Activated CD8-positive, alpha-beta memory T cell treated with anti-CD3 and anti-CD28 coated beads, Interleukin-2, amount 50 U/mL, for 48 hours (primary cell): Measurements from ENCODE around the gene RAD51B.
A peak's percentile ranks its signal among the peaks of the same experiment; 100 is the strongest.

Source experiments
- DNase-seq: peaks from one replicate; pipeline ENCODE4 v3.0.0-alpha.2; 2020

RAD51B gene

DNA sequence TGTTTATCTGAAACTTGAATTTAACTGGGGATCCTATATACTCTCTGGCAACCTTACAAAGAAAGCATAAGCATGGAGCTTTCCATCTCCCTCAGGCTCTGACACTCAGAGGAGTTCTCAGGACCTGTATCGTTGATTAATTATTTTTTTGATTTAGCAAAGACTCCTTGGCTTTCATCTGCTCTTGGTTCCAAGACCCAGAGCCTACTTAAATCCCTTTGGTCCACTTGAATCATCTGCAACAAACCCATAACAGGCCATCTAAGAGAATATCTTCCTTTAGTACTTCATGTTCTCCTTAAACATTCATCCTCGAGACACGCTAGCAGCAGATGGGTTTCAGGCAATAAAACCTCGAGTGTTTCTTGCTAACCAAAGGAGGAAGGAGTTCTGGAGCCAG lies 887.9 kb downstream of the RAD51B start:
- no peak for DNase-seq

GRCh38 chr14:68708343-68708742 lies 888.8 kb downstream of the RAD51B start:
- peak; percentile 30 for DNase-seq

- DNase-seq = peak; percentile 17
These were observed 889.4 kb downstream of the RAD51B start for GRCh38 chr14:68709007-68709406.

- no peak for DNase-seq
These were observed 891.2 kb downstream of the RAD51B start for GRCh38 chr14:68710776-68711175.

- peak; percentile 48 for DNase-seq
These were observed 892.2 kb downstream of the RAD51B start for GRCh38 chr14:68711561-68712309.

GRCh38 chr14:68712703-68713370 lies 893.3 kb downstream of the RAD51B start:
- peak; percentile 44 for DNase-seq

DNA sequence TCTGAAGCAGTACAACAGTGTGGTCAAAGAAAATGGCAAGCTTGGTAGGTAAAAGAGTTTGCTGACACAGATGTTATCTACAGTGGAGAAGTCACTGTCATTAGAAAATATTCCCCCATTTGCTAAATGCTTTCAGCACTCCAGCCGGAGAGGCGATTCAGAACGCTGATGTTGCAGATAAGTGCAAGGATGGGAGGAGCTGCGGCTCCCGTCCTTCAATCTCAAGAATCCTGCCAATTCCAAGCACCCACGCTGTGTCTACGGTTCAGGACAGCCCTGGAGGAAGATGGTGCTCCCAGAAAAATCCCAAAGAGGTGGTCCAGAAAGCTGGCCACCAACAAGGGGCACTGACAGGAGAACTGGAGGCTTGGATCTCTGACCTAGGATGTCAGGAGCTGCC lies 894.2 kb downstream of the RAD51B start:
- no peak for DNase-seq

DNA sequence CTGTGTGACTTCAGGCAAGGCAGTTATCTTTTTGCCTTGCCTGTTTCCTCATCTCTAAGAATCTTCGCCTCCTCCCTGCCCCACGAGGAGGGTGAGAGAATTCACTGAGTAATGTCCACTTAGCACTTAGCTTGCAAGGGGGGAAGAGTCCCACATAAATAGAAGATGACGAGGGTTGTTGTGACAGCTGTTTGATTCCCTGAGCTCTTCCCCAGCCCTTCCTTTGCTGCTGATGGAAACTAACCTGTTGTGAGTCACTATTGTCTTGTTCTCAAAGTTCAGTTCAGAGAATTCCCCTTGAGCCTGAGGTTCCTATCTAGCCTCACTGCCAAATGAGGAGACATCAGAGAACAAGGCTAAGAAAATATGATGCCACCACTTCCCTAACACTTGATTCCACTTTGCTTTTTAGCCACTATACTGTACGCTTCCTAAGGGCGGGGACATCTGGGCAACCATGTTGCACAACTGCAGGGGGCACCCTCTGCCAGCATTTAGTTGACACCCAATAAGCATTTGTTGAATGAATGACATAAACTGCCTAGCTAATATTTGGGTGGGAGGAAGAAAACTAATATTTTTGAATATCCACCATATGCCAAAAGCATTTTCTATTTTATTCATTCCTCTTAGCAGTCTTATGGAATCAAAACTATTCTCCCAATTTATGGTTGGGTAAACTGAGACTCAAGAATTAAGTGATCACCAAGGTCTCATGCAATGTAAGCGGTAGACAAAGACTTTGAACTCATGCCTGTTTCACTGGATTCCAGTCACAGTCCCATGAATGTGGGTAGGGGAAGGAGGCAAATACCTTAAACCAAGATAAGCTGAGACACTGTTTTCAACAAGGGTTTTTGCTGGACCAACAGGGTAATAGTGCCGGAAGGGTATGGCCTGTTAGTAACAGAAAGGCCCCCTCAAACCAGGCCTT lies 895.7 kb downstream of the RAD51B start:
- no peak for DNase-seq

GRCh38 chr14:68716698-68717097 lies 897.1 kb downstream of the RAD51B start:
- DNase-seq = no peak

DNA sequence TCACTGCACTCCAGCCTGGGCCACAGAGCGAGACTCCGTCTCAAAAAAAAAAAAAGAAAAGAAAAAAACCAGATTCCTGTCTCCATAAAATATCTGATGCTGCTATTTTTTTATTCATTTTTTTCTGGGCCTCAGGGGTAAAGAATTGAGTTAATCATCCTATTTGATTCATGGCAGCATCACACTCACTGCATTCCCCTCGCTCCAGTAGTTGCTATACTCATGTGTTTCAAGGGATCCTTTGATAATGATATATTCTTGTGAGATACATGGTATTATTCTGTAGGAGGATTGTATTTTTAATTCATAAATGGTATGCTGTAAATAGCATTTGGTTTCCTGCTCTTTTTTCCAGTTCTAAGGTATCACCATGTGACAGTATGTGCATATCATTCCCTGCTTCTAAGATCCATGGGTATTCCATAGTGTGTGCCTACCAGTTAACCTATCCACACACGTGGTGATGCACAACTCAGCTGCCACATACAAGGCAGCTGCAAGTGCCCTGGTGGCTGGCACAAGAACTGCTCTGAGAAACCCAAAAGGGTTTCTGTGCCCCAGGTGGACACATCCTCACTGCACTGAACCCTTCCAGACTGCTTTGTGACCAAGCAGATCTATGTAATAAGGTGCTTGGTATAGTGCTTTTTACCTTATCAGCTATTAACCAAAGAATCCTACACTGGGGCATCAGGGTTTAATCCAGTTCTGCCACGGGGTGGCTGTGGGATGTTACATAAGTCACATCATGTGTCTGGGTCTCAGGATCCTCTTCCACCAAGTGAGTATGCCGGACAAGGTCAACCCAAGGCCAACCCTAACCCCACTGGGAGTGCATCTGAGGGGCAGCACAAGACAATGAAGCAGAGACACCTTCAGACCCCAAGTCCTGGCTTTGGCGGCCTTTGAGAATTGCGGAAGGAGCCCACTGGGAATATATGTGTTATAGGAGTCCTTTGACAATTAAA lies 898.7 kb downstream of the RAD51B start:
- DNase-seq = no peak

DNA sequence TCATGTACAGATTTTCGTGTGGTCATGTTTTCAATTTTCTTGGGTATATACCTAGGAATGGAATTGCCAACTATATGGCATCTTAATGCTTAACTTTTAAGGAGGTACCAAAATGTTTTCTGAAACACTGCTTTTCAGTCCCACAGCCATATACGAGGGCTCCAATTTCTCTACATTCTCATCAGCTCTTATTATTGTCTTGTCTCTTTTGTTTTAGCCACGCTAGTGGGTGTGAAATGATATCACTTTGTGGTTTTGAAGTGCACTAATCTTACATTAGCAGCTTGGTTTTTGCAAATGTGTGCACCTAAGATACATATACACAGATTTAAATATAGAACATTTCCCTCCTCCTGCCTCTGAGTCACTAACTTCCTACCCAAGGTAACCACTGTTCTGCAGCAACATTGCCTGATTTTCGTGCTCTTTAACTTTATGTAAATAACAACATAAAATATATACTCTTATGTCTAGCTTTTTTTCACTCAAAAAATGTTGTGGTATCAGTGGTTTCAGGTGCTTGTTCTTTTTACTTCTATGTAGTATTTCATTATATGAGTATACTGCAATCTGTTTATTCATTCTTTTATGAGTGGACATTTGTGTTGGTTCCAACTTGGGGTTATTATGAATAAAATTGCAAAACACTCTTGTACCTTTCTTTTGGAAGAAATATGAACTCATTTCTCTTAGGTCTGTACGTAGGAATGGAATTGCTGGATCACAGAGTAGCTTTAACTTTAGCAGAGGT lies 900.2 kb downstream of the RAD51B start:
- DNase-seq = no peak

DNA sequence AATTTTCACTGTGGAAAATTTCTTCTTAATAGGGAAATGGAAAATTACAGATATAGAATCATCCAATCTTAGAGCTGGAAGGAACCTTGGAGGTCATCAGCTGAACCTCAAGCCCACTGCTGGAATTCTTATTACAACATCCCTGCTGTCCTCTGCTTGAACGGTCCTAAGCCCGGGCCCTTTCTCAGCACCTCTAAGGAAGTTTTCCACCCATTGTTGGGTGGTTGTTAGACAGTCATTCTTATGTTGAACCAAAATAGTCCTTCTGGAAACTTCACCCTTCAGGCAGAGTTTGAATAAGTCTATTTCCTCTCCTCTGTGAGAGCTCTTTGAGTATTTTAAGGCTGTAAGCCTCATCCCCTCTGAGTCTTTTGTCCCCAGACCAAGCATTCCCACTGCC lies 902.6 kb downstream of the RAD51B start:
- DNase-seq = no peak

DNA sequence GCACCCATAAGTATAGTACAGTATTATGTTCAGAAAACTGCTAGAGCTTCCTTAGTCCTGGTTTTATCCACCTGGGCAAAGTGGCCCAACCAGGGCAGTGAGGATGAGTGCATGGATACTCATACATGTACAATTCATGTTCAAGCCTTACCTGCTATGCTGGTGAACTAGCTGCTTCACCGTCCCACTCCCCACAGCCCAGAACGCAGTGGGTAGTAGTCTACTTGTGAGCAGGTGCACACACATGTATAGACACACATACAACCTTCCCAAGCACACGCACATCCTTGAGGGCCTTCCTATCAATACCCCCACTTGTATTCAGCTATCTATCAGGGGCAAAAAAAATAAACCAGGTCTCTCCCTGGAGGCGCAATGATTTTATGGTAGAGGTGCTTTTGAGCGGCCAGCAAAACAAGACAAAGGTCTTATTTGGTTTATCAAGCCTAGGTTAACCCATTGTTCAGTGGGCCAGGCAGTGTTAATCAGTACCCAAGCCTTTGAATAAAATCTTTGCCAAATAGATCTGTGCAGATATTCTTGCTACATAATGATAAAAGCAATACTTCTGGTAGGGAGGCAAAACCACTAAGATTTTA lies 903.5 kb downstream of the RAD51B start:
- DNase-seq = no peak

- DNase-seq = no peak
These were observed 904.3 kb downstream of the RAD51B start for GRCh38 chr14:68723808-68724268.

DNA sequence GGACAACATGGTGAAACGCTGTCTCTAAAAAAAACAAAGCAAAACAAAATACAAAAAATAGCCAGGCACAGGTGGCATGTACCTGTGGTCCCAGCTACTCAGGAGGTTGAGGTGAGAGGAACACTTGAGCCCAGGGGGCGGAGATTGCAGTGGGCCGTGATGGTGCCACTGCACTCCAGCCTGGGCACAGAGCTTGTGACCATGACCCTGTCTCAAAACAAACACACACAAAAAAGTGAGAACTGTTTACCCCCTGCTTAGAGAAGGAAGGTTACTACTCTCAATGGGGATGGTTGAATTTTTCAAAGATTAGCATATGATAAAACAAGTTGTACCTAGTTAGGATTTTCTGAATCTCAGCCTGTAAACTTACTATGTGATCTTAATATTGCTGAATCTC lies 905.3 kb downstream of the RAD51B start:
- DNase-seq = no peak

DNA sequence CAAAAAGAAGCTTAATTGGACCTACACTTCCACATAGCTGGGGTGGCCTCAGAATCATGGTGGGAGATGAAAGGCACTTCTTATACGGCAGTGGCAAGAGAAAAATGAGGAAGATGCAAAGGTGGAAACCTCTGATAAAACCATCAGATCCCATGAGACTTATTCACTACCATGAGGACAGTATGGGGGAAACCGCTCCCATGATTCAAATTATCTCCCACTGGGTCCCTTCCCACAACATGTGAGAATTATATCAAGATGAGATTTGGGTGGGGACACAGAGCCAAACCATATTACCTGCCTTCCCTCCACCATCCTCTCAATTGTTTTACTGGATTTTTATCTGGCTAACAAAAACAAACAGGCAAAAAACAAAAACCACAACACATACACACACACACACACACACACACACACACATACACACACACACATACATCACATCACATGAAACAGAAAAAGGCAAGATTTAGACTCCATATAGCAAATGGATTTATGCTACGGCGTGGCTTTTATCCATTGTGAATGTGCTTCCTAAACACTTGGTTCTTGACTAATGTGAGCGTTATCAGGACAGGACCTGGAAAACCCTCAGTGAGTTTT lies 906.6 kb downstream of the RAD51B start:
- DNase-seq = no peak

DNA sequence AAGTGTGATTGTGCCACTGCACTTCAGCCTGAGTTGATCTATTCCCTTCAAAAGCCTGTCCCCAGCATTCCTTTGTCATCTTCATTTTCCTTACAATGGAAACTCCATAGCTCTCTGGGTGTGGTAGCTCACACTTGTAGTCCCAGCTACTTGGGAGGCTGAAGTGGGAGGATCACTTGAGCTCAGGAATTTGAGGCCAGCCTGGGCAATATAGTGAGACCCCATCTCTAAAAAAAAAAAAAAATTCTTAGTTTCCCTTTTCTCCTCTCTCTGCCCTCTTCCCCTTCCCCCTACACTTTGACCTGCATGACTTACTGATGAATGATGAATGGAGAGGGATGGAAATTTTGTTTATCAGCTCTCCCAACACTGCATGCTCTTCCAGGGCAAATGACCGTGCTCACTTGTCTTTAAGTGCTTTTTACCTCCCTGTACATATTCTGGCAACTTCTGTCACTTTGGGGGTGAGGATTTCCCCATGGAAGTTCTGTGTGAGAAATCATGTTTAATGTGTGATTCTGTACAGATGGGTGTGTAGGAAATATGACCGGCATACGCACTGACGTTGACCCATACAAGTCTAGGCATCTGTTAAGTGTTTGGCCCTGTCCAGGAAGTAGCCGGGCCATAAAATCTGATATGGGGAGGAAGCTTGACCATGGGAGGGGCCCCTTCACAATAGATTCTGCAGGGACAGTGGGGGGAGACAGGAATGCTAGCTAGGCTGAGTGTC lies 907.9 kb downstream of the RAD51B start:
- no peak for DNase-seq

- DNase-seq = no peak
These were observed 908.9 kb downstream of the RAD51B start for GRCh38 chr14:68728342-68729106.

DNA sequence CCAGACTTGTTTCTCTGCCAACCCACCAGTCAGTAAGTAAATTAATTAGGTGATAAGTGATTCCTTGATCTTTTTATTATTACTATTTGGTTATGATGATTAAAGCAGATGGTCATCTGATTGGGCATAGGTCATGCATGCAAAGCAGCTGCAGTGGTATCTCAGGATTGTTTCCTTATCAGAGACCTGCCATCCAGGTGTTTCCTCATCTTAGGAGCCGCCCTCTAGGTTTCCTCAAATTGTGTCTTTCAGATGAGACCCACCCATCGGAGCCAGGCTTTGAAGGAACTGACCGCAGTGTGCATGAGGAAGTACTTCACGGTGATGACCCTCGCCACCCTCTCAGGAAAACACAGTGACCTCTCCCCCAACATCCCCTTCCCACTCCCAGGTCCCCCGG lies 910.0 kb downstream of the RAD51B start:
- no peak for DNase-seq
